Measurements from ENCODE around the gene RALY. TPM values are rescaled to one million over a fixed set of nuclear protein-coding genes. Genes with fewer than 3 reads are reported as not detected.

The RALY gene
- total and polyA plus RNA-seq, 11 donors, result 99.2 to 210 (median 106) TPM

- no peaks in the 10 kb centered on the region for H3K4me1 ChIP-seq
- no peak for TF ChIP-seq POLR2A (IDR thresholded peaks at IDR 0.05)
- no peak for TF ChIP-seq CTCF (IDR thresholded peaks at IDR 0.05)
- H3K9me3 ChIP-seq, result no peaks in the 10 kb centered on the region
- intact Hi-C loops (cut with DNase I), result no loop called here
- WGBS, 4 donors, result 55 to 92% (median 89%) methylated on average over 2 of the region's 2 CpGs
- H3K36me3 ChIP-seq, result no peaks in the 10 kb centered on the region
- H3K27ac ChIP-seq, result no peak overlapping the region
- DNase-seq (no peak), ATAC-seq (no peak)
- H3K27me3 ChIP-seq, result no peaks in the 10 kb centered on the region
- H3K4me3 ChIP-seq, result no peak overlapping the region
These were observed 14.6 kb upstream of the RALY start for GRCh38 chr20:33979094-33979493.

GRCh38 chr20:33981347-33981746 is 12.4 kb upstream of the RALY start:
- TF ChIP-seq CTCF (IDR thresholded peaks at IDR 0.05) (no peak), POLR2A (IDR thresholded peaks at IDR 0.05) (no peak)
- Histone ChIP-seq H3K9me3 (no peaks in the 10 kb centered on the region), H3K4me1 (no peaks in the 10 kb centered on the region), H3K4me3 (no peak overlapping the region), H3K36me3 (no peaks in the 10 kb centered on the region), H3K27me3 (no peaks in the 10 kb centered on the region), H3K27ac (no peak overlapping the region)
- intact Hi-C loops (cut with DNase I), result no loop called here
- DNase-seq (no peak), ATAC-seq (no peak)
- WGBS, 4 donors, result 95 to 97% (median 96%) methylated on average over 7 of the region's 7 CpGs

GRCh38 chr20:33981964-33982363 is 11.7 kb upstream of the RALY start:
- Histone ChIP-seq H3K27me3 (no peaks in the 10 kb centered on the region), H3K4me1 (no peaks in the 10 kb centered on the region), H3K9me3 (no peaks in the 10 kb centered on the region), H3K27ac (no peak overlapping the region), H3K36me3 (no peaks in the 10 kb centered on the region), H3K4me3 (no peak overlapping the region)
- WGBS, 4 donors, result 77 to 84% (median 80%) methylated on average over 3 of the region's 3 CpGs
- intact Hi-C loops (cut with DNase I), result no loop called here
- TF ChIP-seq CTCF (IDR thresholded peaks at IDR 0.05), result no peak
- TF ChIP-seq POLR2A (IDR thresholded peaks at IDR 0.05), result no peak
- DNase-seq, result no peak
- ATAC-seq, result no peak

GRCh38 chr20:33983371-33983770 is 10.3 kb upstream of the RALY start:
- no peaks in the 10 kb centered on the region for H3K4me1 ChIP-seq
- TF ChIP-seq CTCF (IDR thresholded peaks at IDR 0.05), result no peak
- no peak for TF ChIP-seq POLR2A (IDR thresholded peaks at IDR 0.05)
- H3K27ac ChIP-seq, result no peak overlapping the region
- intact Hi-C loops (cut with DNase I), result no loop called here
- no peak for ATAC-seq
- H3K27me3 ChIP-seq, result no peaks in the 10 kb centered on the region
- H3K9me3 ChIP-seq, result no peaks in the 10 kb centered on the region
- 80 to 89% (median 86%) methylated on average over 5 of the region's 5 CpGs for WGBS, 4 donors
- H3K4me3 ChIP-seq, result no peak overlapping the region
- DNase-seq, result no peak
- H3K36me3 ChIP-seq, result no peaks in the 10 kb centered on the region

All from heart left ventricle (tissue), 16 donors.